ENCODE data around the gene SERHL2.
"Not testable (repeated sequence)": the region's sequence is repeated elsewhere in the genome, so short reads cannot be mapped to it uniquely, and the experiment has no call there.

Gene SERHL2

GRCh38 chr22:42515896-42516295 is 37.9 kb upstream of the SERHL2 start:
- TF ChIP-seq, protein P1, sequence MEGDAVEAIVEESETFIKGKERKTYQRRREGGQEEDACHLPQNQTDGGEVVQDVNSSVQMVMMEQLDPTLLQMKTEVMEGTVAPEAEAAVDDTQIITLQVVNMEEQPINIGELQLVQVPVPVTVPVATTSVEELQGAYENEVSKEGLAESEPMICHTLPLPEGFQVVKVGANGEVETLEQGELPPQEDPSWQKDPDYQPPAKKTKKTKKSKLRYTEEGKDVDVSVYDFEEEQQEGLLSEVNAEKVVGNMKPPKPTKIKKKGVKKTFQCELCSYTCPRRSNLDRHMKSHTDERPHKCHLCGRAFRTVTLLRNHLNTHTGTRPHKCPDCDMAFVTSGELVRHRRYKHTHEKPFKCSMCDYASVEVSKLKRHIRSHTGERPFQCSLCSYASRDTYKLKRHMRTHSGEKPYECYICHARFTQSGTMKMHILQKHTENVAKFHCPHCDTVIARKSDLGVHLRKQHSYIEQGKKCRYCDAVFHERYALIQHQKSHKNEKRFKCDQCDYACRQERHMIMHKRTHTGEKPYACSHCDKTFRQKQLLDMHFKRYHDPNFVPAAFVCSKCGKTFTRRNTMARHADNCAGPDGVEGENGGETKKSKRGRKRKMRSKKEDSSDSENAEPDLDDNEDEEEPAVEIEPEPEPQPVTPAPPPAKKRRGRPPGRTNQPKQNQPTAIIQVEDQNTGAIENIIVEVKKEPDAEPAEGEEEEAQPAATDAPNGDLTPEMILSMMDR (conservative IDR thresholded peaks at IDR 0.05; ENCODE audit: low read depth, low read length), result no peak
- H3K4me3 ChIP-seq (ENCODE audit: low read depth, low read length), result no peak overlapping the region
- DNase-seq (ENCODE audit: low read depth), result no peak

- DNase-seq (ENCODE audit: low read depth); H3K4me3 ChIP-seq (ENCODE audit: low read depth, low read length): not testable (repeated sequence)
Observed at GRCh38 chr22:42517103-42517502, 36.7 kb upstream of the SERHL2 start.

GRCh38 chr22:42518638-42519524 is 34.9 kb upstream of the SERHL2 start:
- peak overlapping the region; percentile 79 for H3K4me3 ChIP-seq (ENCODE audit: low read depth, low read length)
- DNase-seq (ENCODE audit: low read depth), result not testable (repeated sequence)

DNA sequence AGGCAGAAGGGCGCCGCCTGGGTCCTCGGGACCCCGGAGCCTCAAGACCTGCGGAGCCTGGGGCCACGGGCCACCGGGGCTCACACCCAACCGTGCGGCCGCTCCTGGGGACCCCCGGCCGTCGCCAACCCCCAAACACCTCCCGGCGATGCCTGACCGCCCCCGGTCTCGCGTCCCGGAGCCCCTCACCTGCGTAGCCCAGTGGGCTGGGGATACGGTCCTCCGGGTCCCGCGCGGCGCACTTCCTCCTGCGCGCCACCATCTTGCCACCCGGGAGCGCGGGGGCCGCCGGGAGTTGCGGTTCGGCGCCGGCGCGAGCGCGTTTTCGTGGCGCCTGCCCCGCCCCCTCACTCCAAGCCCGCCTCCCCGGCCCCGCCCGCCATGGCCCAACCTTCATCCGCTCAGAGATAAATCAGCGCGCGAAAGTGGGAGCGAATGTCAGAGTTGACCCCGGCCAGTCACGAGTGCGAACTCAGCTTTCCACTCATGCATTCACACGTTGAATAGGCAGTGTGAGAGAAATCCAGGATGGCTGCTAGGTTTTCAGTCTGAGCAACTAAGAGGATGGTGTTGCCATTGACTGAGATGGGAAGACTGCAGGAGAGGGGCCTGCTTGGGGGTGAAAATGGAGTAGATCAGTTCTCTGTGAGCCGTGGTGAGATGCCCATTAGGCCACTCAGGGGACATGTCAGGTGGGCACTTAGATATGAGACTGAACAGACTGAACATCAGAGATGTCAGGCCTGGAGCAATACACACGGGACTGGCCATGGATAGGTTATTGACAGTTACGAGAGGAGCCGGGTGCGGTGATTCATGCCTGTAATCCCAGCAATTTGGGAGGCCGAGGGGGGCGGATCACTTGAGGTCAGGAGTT is 34.0 kb upstream of the SERHL2 start, which contains the start of gene RRP7A:
Gene RRP7A (minus strand): TSS at position 272 of the 877 bp plus-strand sequence. CDS start 10 bp downstream, at position 262.
- TF ChIP-seq, protein P1 (conservative IDR thresholded peaks at IDR 0.05; ENCODE audit: low read depth, low read length), result no peak
- DNase-seq (ENCODE audit: low read depth), result peak; percentile 68
- peak within 1 kb of the TSS; percentile 79 for H3K4me3 ChIP-seq (ENCODE audit: low read depth, low read length)

DNA sequence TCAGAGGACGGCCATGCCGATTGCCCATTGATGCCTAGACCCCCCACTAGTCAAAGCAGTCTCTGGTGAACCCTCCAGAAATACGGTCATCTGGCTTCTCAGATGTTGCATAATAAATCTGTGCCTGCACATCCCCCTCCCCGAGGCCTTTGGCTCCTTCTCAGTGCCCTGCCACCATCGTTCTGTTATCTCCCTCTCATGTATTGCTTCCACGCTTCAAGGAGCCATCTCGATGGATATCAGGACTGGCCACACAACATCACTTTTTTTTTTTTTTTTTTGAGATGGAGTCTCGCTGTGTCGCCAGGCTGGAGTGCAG is 32.6 kb upstream of the SERHL2 start:
- TF ChIP-seq, protein P1 (conservative IDR thresholded peaks at IDR 0.05; ENCODE audit: low read depth, low read length), result no peak
- DNase-seq (ENCODE audit: low read depth), result no peak
- H3K4me3 ChIP-seq (ENCODE audit: low read depth, low read length), result no peak overlapping the region

GRCh38 chr22:42522546-42522945 is 31.2 kb upstream of the SERHL2 start:
- H3K4me3 ChIP-seq (ENCODE audit: low read depth, low read length), result no peak overlapping the region
- TF ChIP-seq, protein P1 (conservative IDR thresholded peaks at IDR 0.05; ENCODE audit: low read depth, low read length), result no peak
- DNase-seq (ENCODE audit: low read depth), result no peak

DNA sequence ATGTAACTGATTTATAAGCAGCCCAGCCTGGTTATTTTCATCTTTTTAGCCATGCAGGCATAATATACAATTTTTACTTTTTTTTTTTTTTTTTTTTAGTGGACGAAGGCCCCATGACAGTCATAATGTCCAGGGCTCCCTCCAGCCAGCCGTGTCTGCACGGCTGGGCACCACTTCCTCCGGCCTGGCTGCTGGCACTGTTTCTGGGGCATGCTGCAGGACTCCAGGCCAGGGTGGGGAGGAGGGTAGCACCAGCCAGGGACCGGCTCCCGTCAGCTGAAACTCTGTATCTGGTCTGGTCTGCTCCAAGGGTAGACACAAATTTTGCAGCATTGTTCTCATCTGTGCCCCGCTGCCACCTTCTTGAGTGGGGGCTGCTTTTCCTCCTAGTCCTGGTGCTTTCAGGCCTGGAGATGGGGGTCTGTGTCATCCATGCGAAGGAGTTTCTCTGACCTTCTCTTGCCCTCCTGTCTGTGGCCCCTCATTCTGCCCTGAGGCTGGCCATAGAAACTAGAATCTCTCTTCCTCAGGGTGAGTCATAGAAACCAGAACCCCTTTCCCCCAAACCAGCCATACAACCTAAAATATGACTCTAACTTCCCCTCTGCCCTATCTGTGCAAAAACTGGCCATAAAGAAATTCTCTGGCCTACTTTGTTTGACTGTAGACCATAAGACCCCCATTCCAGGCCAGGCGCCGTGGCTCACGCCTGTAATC is 25.0 kb upstream of the SERHL2 start:
- no peak overlapping the region for H3K4me3 ChIP-seq (ENCODE audit: low read depth, low read length)
- DNase-seq (ENCODE audit: low read depth), result no peak
- TF ChIP-seq, protein P1 (conservative IDR thresholded peaks at IDR 0.05; ENCODE audit: low read depth, low read length), result no peak

DNA sequence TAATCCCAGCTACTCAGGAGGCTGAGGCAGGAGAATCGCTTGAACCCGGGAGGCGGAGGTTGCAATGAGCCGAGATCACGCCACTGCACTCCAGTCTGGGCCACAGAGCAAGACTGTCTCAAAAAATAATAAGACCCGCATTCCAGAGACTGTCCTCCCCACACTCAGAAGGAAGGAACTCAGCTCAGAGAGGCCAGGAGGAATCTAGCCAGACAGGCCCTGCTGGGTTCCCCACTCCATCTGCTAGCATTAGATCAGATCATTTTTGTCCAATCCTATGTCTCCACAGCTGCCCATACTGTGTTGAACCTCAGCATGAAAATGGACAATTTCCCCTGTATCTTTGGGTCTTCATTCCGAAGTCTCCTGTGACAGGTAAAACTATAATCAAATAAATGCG is 24.3 kb upstream of the SERHL2 start:
- DNase-seq (ENCODE audit: low read depth), result not testable (repeated sequence)

DNA sequence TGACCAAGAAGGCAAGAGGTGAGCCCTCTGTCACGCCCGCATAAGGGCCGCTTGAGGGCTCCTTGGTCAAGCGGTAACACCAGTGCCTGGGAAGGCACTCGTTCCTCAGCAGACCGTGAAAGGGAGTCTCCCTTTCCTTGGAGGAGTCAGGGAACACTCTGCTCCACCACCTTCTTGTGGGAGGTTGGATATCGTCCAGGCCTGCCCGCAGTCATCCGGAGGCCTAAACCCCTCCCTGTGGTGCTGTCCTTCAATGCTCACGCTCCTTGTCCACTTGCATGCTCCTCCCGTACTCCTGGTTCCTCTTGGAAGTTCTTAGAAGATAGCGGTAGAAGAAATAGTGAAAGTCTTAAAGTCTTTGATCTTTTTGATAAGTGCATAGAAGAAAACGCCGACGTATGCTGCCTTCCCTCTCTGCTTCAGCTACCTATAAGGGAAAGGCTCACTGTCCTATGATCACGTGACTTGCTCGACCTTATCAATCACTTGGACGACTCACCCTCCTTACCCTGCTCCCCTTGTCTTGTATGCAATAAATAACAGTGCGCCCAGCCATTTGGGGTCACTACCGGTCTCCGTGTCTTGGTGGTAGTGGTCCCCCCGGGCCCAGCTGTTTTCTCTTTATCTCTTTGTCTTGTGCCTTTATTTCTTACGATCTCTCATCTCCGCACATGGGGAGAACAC is 22.2 kb upstream of the SERHL2 start:
- H3K4me3 ChIP-seq (ENCODE audit: low read depth, low read length), result not testable (repeated sequence)

More for the DNA sequence above, 24.3 kb upstream of the SERHL2 start:
- not testable (repeated sequence) for H3K4me3 ChIP-seq (ENCODE audit: low read depth, low read length)

More for the DNA sequence above, 22.2 kb upstream of the SERHL2 start:
- not testable (repeated sequence) for DNase-seq (ENCODE audit: low read depth)

All from choroid plexus epithelial cell (primary cell).